Bronchial epithelial cell (primary cell): Measurements from ENCODE around the gene PRSS58. TPM values are rescaled to one million over a fixed set of nuclear protein-coding genes. Genes with fewer than 3 reads are reported as not detected.
A peak's percentile ranks its signal among the peaks of the same experiment; 100 is the strongest.

Experiments used
- DNase-seq: peaks from one replicate; pipeline ENCODE4 v3.0.0-alpha.2; 2010; ENCODE audit warnings: low read depth
- FAIRE-seq: peaks from 2 replicates; lab custom pipeline; 2011; peaks lifted over from hg19 to GRCh38; lab: Jason Lieb, UNC
- H3K27me3 ChIP-seq: 2 replicates; pipeline ENCODE4 v1.5.1; 2011; ENCODE audit warnings: low read length; ENCODE audit not compliant: control insufficient read depth, insufficient read depth
- H3K36me3 ChIP-seq: 2 replicates; pipeline ENCODE4 v1.5.1; 2011; ENCODE audit warnings: low read length; ENCODE audit not compliant: control insufficient read depth, insufficient read depth
- H3K4me3 ChIP-seq: 2 replicates; pipeline ENCODE4 v1.5.1; 2011; ENCODE audit warnings: mild to moderate bottlenecking, low read depth, low read length, control low read depth
- total RNA-seq: library from RNA; depleted of rRNA; stranded (reverse); fragments of >200 nt; gene quantifications from 2 replicates; pipeline ENCODE4 v1.2.1, GENCODE V29; 2014
- TF ChIP-seq, protein P1 (sequence below): IDR thresholded peaks from 2 replicates; pipeline ENCODE4 v1.5.1; 2011; ENCODE audit warnings: mild to moderate bottlenecking, moderate library complexity, low read length, control low read depth, inconsistent platforms; ENCODE audit not compliant: insufficient read depth, severe bottlenecking

The PRSS58 gene
- total RNA-seq, 1 donor from 2014 or later = not detected

- TF ChIP-seq, protein P1, sequence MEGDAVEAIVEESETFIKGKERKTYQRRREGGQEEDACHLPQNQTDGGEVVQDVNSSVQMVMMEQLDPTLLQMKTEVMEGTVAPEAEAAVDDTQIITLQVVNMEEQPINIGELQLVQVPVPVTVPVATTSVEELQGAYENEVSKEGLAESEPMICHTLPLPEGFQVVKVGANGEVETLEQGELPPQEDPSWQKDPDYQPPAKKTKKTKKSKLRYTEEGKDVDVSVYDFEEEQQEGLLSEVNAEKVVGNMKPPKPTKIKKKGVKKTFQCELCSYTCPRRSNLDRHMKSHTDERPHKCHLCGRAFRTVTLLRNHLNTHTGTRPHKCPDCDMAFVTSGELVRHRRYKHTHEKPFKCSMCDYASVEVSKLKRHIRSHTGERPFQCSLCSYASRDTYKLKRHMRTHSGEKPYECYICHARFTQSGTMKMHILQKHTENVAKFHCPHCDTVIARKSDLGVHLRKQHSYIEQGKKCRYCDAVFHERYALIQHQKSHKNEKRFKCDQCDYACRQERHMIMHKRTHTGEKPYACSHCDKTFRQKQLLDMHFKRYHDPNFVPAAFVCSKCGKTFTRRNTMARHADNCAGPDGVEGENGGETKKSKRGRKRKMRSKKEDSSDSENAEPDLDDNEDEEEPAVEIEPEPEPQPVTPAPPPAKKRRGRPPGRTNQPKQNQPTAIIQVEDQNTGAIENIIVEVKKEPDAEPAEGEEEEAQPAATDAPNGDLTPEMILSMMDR = peak; percentile 22
- no peak overlapping the region for H3K4me3 ChIP-seq
- H3K27me3 ChIP-seq = no peaks in the 10 kb centered on the region
- no peaks in the 10 kb centered on the region for H3K36me3 ChIP-seq
- DNase-seq (no peak), FAIRE-seq (no peak)
Observed at GRCh38 chr7:142300689-142301088, 42.8 kb upstream of the PRSS58 start.

- TF ChIP-seq, protein P1 = no peak
- Histone ChIP-seq H3K27me3 (no peaks in the 10 kb centered on the region), H3K4me3 (no peak overlapping the region), H3K36me3 (no peaks in the 10 kb centered on the region)
- FAIRE-seq (no peak), DNase-seq (no peak)
Observed at GRCh38 chr7:142299237-142299781, 41.5 kb upstream of the PRSS58 start.

DNA sequence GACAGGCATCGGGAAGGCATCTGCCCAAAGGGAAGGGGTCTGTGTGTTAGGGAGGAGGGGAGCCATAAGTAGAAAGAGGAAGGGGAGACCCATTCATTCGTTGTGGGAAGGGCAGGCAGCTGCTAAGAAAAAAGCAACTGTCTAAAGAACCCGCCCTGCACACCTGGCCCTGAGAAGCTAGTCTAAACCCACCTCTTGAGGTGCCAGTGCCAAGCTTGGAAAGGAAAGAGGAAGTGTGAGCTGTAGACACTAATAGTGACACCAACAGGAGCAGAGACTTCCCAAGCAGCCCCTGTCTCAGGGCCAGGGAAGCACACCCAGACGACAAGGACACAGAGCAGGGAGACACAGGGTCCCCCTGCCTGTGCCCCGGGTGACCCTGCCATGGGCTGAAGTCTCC lies 40.8 kb upstream of the PRSS58 start:
- DNase-seq (no peak), FAIRE-seq (no peak)
- TF ChIP-seq, protein P1 = no peak
- Histone ChIP-seq H3K27me3 (no peaks in the 10 kb centered on the region), H3K36me3 (no peaks in the 10 kb centered on the region), H3K4me3 (no peak overlapping the region)

DNA sequence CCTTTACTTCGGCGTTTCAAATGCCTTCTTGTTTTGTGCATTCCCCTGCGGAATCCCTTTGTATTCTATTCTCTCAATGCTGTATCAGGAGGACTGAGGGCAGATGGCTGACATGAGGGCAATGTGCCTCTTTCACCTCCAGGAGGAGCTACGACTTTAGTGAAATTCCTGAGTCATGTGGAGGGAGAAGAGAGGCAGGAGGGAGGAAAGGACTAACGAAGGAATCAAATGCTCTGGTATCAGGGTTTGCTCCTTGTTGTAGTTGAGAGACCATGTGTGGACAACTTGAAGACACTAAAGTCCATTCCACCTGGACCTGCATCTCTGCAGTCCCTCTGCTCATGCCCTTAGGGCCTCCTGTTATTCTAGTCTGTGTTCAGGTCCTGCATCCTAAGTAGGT lies 40.2 kb upstream of the PRSS58 start:
- TF ChIP-seq, protein P1 = peak; percentile 37
- Histone ChIP-seq H3K27me3 (no peaks in the 10 kb centered on the region), H3K36me3 (no peaks in the 10 kb centered on the region), H3K4me3 (no peak overlapping the region)
- peak; percentile 30 for DNase-seq
- FAIRE-seq = peak; percentile 32

DNA sequence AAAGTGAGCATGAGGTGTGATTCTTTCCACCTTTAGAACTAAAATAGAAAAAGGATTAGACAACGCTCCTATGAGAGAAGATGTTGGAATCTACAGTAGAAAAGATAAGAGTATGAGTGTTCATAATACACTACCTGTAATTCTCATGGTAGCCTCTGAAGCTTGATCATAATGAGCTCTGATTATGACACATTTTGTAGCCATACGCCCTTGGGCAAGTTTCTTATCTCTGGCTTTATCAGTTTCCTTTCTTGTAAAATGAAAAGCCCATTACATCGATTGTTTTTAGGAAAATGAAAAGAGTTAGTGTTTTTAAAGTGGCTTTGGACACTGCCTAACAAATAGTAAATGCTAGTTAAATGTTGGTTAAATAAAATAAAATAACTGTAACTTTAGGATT lies 22.4 kb upstream of the PRSS58 start:
- no peak overlapping the region for H3K4me3 ChIP-seq
- FAIRE-seq = no peak
- DNase-seq = peak; percentile 9
- no peaks in the 10 kb centered on the region for H3K36me3 ChIP-seq
- TF ChIP-seq, protein P1 = no peak
- no peaks in the 10 kb centered on the region for H3K27me3 ChIP-seq

DNA sequence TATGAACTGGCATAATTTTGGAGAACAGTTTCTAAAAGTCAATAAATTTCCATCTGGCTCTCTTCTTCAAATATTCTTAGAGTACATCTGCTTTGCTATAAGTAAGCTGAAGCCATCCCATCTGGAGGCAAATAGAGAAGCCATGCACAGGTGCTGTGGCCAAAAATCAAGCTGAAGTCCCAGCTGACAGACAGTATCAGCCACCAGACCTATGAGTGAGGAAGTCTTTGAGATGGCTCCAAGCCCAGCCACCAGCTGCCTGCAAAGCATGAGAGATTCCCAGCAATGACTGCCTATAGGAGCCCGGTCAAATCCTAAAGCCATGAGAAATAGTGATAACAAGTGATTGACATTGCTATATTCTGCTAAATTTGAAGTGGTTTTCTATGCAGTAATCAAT lies 21.7 kb upstream of the PRSS58 start:
- TF ChIP-seq, protein P1 = no peak
- H3K27me3 ChIP-seq = no peaks in the 10 kb centered on the region
- no peak overlapping the region for H3K4me3 ChIP-seq
- H3K36me3 ChIP-seq = no peaks in the 10 kb centered on the region
- FAIRE-seq (no peak), DNase-seq (no peak)
